OCI-LY7 (cell line): Measurements from ENCODE around the gene RC3H1. TPM values are rescaled to one million over a fixed set of nuclear protein-coding genes. Genes with fewer than 3 reads are reported as not detected.

ENCODE experiments used
- BruUV-seq: library from RNA; stranded (reverse); fragments of 400-500 nt; replicated peaks from 2 replicates; lab custom pipeline; 2021; lab: Mats Ljungman, UMichigan
- CTCF ChIA-PET: fragments of 300-600 bp; sonication (Branson Sonifier 250); formaldehyde crosslinking; loops from one replicate; lab custom pipeline; 2022; ENCODE audit warnings: antibody characterized with exemption; ENCODE audit not compliant: unreplicated experiment; lab: Charles Lee
- POLR2A ChIA-PET: fragments of 300-600 bp; sonication (Branson Sonifier 250); formaldehyde crosslinking; loops from one replicate; lab custom pipeline; 2022; ENCODE audit warnings: antibody characterized with exemption; lab: Charles Lee
- DNase-seq: peaks from one replicate; pipeline ENCODE4 v3.0.0-alpha.2; 2015; ENCODE audit warnings: low spot score
- H2AFZ ChIP-seq: fragments of 200-600 bp; sonication (generic), shearing (Covaris generic); 2 replicates; pipeline ENCODE4 v1.6.1; 2014; ENCODE audit warnings: mild to moderate bottlenecking, antibody characterized with exemption, low read length, moderate library complexity
- H3K27ac ChIP-seq: fragments of 200-600 bp; sonication (generic); 2 replicates; pipeline ENCODE4 v1.5.1; 2014; ENCODE audit warnings: mixed run types, low read depth, mild to moderate bottlenecking, moderate library complexity, low read length, inconsistent platforms; ENCODE audit not compliant: poor library complexity, severe bottlenecking
- H3K36me3 ChIP-seq: fragments of 200-600 bp; sonication (generic); 2 replicates; pipeline ENCODE4 v1.6.1; 2014; ENCODE audit warnings: mild to moderate bottlenecking, antibody characterized with exemption, low read length, moderate library complexity, mixed read lengths; ENCODE audit not compliant: insufficient read depth
- H3K4me1 ChIP-seq: fragments of 200-600 bp; sonication (generic); 2 replicates; pipeline ENCODE4 v1.5.1; 2014; ENCODE audit warnings: mild to moderate bottlenecking, low read length; ENCODE audit not compliant: insufficient read depth, poor library complexity, severe bottlenecking
- H3K4me2 ChIP-seq: fragments of 200-600 bp; sonication (generic); 2 replicates; pipeline ENCODE4 v1.6.1; 2014; ENCODE audit warnings: mild to moderate bottlenecking, low read length
- H3K4me3 ChIP-seq: fragments of 200-600 bp; sonication (generic); 2 replicates; pipeline ENCODE4 v1.5.1; 2014; ENCODE audit warnings: mild to moderate bottlenecking, low read depth, low read length; ENCODE audit not compliant: poor library complexity, severe bottlenecking
- H3K79me2 ChIP-seq: fragments of 200-600 bp; sonication (generic); 2 replicates; pipeline ENCODE4 v1.6.1; 2016; ENCODE audit warnings: low read depth, mild to moderate bottlenecking, low read length, moderate library complexity, mixed read lengths; ENCODE audit not compliant: insufficient read depth
- H3K9me2 ChIP-seq: fragments of 200-600 bp; sonication (generic); 2 replicates; pipeline ENCODE4 v1.6.1; 2016; ENCODE audit warnings: mild to moderate bottlenecking, low read length, mixed read lengths; ENCODE audit not compliant: insufficient read depth
- H3K9me3 ChIP-seq: fragments of 200-600 bp; sonication (generic); 2 replicates; pipeline ENCODE4 v1.6.1; 2014; ENCODE audit warnings: mild to moderate bottlenecking, mixed run types, low read length, mixed read lengths
- H4K20me1 ChIP-seq: fragments of 200-600 bp; sonication (generic); 2 replicates; pipeline ENCODE4 v1.6.1; 2014; ENCODE audit warnings: mild to moderate bottlenecking, antibody characterized with exemption, low read length, moderate library complexity, mixed read lengths; ENCODE audit not compliant: insufficient read depth
- EZH2phosphoT487 ChIP-seq: fragments of 200-600 bp; sonication (generic); IDR thresholded peaks from 2 replicates; pipeline ENCODE4 v1.6.1; 2018; ENCODE audit warnings: low read depth, borderline replicate concordance, mild to moderate bottlenecking, mixed run types, antibody characterized with exemption, low read length, moderate library complexity, mixed read lengths
- intact Hi-C: fragments of 100-400 bp; cut with micrococcal nuclease; formaldehyde crosslinking; loops from one replicate; pipeline ENCODE4 v1.10.0; 2022; ENCODE audit not compliant: unreplicated experiment
- total RNA-seq, 2 experiments: library from RNA; depleted of rRNA in 1 of 2; stranded (reverse); fragments of >200 nt in 1 of 2; shearing (Covaris generic) in 1 of 2; gene quantifications; 2 replicates each; pipeline ENCODE4 v1.2.3, GENCODE V29; 2014 to 2022
- TF ChIP-seq, protein P1 (sequence below): fragments of 200-600 bp; sonication (generic); conservative IDR thresholded peaks from 2 replicates; pipeline ENCODE4 v1.5.1; 2014; ENCODE audit warnings: mild to moderate bottlenecking, antibody characterized with exemption, low read length, moderate library complexity, mixed read lengths

RC3H1 gene
- total RNA-seq, 2 experiments from 2014 or later = 21.0 to 34.0 TPM

DNA sequence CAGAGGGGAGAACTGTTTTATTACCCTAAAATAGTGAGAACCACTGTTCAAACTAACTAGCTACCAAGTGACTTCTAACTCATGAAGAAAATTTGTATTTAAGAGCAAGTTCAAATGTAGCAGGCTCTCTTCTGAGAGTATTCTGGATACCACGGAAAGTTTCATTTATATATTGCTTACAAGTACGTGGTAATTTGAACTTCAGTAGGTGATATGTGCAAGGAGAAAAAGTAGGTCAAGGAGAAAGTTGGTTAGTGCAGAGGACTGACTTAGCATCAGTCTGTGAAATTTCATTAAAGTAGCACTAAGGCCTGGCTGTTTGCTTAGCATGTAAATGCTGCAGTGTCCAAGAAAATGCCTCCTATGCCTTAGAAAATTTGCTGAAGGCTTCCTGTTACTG is 121.7 kb downstream of the RC3H1 start:
- no peak for TF ChIP-seq EZH2phosphoT487
- H3K4me1 ChIP-seq = peaks cover 9% of the 10 kb centered on the region
- peaks cover 4% of the 10 kb centered on the region; the same call in 1 of the 2 replicates for H3K36me3 ChIP-seq
- POLR2A ChIA-PET = no interaction called here
- H2AFZ ChIP-seq = no peak overlapping the region
- no peak overlapping the region for H3K27ac ChIP-seq
- no peaks in the 10 kb centered on the region for H3K9me2 ChIP-seq
- intact Hi-C loops = no loop called here
- no peaks in the 10 kb centered on the region for H4K20me1 ChIP-seq
- no peak for DNase-seq
- H3K9me3 ChIP-seq = no peaks in the 10 kb centered on the region
- CTCF ChIA-PET = no interaction called here
- no TSS peak for BruUV-seq
- H3K79me2 ChIP-seq = peaks cover 5% of the 10 kb centered on the region; the same call in 1 of the 2 replicates
- H3K4me2 ChIP-seq = no peak overlapping the region
- H3K4me3 ChIP-seq = no peak overlapping the region

DNA sequence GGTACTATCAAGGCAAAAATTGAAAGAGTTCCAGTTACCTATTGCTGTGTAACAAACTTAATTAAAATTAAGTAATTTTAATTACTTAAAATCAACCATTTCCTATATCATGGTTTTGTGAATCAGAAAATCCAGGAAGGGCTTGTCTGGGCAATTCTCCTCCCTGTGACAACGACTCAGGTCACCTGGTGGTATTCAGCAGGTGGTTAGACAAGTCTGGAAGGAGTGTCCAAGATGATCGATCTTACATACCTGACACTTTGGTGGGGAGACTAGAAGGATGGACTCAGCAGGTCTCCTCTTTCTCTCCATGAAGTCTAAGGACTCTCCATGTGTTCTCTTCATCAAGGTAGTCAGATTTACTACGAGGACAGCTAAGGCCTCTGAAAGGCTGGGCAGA is 128.0 kb downstream of the RC3H1 start:
- no TSS peak for BruUV-seq

DNA sequence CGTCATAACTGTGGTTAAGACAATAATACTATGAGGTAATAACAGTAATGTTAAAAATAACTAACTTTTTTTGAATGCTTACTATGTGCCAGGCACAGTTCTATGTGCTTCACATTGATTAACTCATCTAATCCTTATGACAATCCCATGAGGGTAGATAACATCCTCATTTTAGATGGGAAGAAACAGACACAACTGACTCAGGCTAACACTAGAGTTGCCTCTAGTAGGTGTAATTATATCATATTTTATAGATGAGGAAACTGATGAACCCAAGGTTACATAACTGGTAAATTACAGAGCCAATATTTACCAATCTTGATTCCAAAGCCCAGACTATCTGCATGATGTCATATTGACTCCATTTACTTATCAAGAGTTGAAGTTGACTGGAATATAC is 128.5 kb downstream of the RC3H1 start:
- no peak for TF ChIP-seq EZH2phosphoT487
- TF ChIP-seq, protein P1, sequence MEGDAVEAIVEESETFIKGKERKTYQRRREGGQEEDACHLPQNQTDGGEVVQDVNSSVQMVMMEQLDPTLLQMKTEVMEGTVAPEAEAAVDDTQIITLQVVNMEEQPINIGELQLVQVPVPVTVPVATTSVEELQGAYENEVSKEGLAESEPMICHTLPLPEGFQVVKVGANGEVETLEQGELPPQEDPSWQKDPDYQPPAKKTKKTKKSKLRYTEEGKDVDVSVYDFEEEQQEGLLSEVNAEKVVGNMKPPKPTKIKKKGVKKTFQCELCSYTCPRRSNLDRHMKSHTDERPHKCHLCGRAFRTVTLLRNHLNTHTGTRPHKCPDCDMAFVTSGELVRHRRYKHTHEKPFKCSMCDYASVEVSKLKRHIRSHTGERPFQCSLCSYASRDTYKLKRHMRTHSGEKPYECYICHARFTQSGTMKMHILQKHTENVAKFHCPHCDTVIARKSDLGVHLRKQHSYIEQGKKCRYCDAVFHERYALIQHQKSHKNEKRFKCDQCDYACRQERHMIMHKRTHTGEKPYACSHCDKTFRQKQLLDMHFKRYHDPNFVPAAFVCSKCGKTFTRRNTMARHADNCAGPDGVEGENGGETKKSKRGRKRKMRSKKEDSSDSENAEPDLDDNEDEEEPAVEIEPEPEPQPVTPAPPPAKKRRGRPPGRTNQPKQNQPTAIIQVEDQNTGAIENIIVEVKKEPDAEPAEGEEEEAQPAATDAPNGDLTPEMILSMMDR = no peak
- Histone ChIP-seq H3K9me2 (no peaks in the 10 kb centered on the region), H3K36me3 (peaks cover 13% of the 10 kb centered on the region), H3K9me3 (no peaks in the 10 kb centered on the region), H3K4me2 (no peak overlapping the region), H3K4me1 (peaks cover 9% of the 10 kb centered on the region), H4K20me1 (no peaks in the 10 kb centered on the region), H3K27ac (no peak overlapping the region), H3K79me2 (peaks cover 5% of the 10 kb centered on the region; the same call in 1 of the 2 replicates), H3K4me3 (no peak overlapping the region), H2AFZ (no peak overlapping the region)
- BruUV-seq = no TSS peak
- ChIA-PET CTCF (no interaction called here), POLR2A (interaction anchor here (0.7 kb wide), 1 partner anchor 599 kb away, joined by 3 read pairs; no protein-coding TSS in a partner anchor)
- intact Hi-C loops = no loop called here
- no peak for DNase-seq

More for the DNA sequence above, 128.0 kb downstream of the RC3H1 start:
- H2AFZ ChIP-seq = no peak overlapping the region
- H3K79me2 ChIP-seq = peaks cover 5% of the 10 kb centered on the region; the same call in 1 of the 2 replicates
- no peak overlapping the region for H3K4me2 ChIP-seq
- ChIA-PET POLR2A (no interaction called here), CTCF (interaction anchor here (0.9 kb wide), 1 partner anchor 11 kb away, joined by 3 read pairs; no protein-coding TSS in a partner anchor)
- intact Hi-C loops = no loop called here
- DNase-seq = no peak
- no peaks in the 10 kb centered on the region for H3K9me2 ChIP-seq
- H3K27ac ChIP-seq = no peak overlapping the region
- peaks cover 9% of the 10 kb centered on the region for H3K4me1 ChIP-seq
- H3K36me3 ChIP-seq = peaks cover 9% of the 10 kb centered on the region
- TF ChIP-seq EZH2phosphoT487 = no peak
- TF ChIP-seq, protein P1 = no peak
- H4K20me1 ChIP-seq = no peaks in the 10 kb centered on the region
- no peak overlapping the region for H3K4me3 ChIP-seq
- no peaks in the 10 kb centered on the region for H3K9me3 ChIP-seq
